ENCODE measurements around the gene MFNG. TPM values are rescaled to one million over a fixed set of nuclear protein-coding genes. Genes with fewer than 3 reads are reported as not detected.

Gene MFNG
- total RNA-seq, 1 experiment from 2014 or later: 4.5 TPM

DNA sequence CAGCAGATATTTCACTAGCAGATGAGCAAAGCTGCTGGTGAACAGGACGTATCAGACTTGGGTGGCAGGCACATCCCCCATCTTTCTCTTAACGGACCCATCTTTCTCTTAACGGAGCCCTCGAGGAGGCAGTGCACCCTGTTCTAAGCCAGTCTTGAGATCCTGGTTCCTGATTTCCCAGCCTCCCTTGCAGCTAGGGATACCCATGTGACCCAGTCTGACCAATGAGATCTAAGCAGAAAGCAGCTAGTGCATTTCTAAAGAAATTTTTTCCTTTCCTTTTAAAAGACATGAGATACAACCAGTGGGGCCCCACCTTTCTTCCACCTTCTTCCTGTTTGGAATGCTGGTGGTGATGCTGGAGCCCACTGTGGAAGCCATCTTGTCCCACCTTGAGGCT lies 45.3 kb downstream of the MFNG start (continued):
- no peak for TF ChIP-seq POLR2A (IDR thresholded peaks at IDR 0.05; ENCODE audit: borderline replicate concordance, extremely low read depth, insufficient read depth, insufficient read length)
- TF ChIP-seq JUND (IDR thresholded peaks at IDR 0.05): no peak

DNA sequence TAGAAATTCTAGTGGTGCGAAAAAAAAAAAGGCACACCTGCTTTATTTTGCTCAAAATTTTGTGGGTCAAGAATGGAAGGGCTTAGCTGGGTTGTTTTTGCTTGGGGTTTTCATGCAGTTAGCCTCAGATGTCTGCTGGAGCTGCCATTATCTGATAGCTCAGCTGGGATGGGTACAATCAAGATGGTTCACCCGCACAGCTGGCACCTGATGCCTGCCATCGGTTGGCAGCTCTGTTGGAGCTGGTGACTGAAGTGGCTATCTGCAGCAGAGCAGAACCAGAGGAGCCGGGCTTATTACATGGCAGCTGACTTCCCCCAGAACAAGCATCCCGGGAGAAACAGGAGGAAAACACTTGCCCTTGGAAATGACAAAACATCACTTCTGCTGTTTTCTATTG lies 46.8 kb downstream of the MFNG start:
- intact Hi-C loops (cut with micrococcal nuclease): no loop called here
- BruUV-seq (replicated peaks): no TSS peak
- H2AFZ ChIP-seq (ENCODE audit: low read depth, low read length, poor library complexity, severe bottlenecking): no peak overlapping the region
- DNase-seq (ENCODE audit: low read depth, low spot score) (no peak), ATAC-seq (no peak)
- no peaks in the 10 kb centered on the region for H3K36me3 ChIP-seq (ENCODE audit: control insufficient read depth in 1 of 2, insufficient read depth in 2 of 2, low read length in 2 of 2)
- POLR2A ChIA-PET: interaction anchor here (0.9 kb wide), 1 partner anchor 179 kb away, joined by 3 read pairs; no protein-coding TSS in a partner anchor
- no peaks in the 10 kb centered on the region for H3K27me3 ChIP-seq (ENCODE audit: insufficient read depth, low read length)
- no peak overlapping the region for H3K4me3 ChIP-seq (replicated peaks in 1 of 2; ENCODE audit: low read depth in 1 of 2, low read length in 2 of 2)
- no peaks in the 10 kb centered on the region for H3K79me2 ChIP-seq (ENCODE audit: insufficient read depth, low read length)
- peaks cover 16 to 36% of the 10 kb centered on the region in 2 experiments for H3K4me1 ChIP-seq (ENCODE audit: control insufficient read depth in 1 of 2, insufficient read depth in 2 of 2, low read length in 2 of 2)
- no peak overlapping the region for H3K4me2 ChIP-seq (ENCODE audit: low read length)
- no peaks in the 10 kb centered on the region for H4K20me1 ChIP-seq (ENCODE audit: insufficient read depth)
- no peak overlapping the region for H3K27ac ChIP-seq (ENCODE audit: low read depth, low read length)
- no peak for TF ChIP-seq EZH2 (IDR thresholded peaks at IDR 0.05)
- TF ChIP-seq SIN3A (IDR thresholded peaks at IDR 0.05; ENCODE audit: low read depth): no peak
- TF ChIP-seq POLR2A (IDR thresholded peaks at IDR 0.05; ENCODE audit: borderline replicate concordance, extremely low read depth, insufficient read depth, insufficient read length): no peak
- no peak for TF ChIP-seq YY1 (IDR thresholded peaks at IDR 0.05; ENCODE audit: extremely low read depth, insufficient replicate concordance, low read depth, low read length)
- TF ChIP-seq ZNF274 (IDR thresholded peaks at IDR 0.05; ENCODE audit: low read depth, low read length): no peak
- TF ChIP-seq, protein P1, sequence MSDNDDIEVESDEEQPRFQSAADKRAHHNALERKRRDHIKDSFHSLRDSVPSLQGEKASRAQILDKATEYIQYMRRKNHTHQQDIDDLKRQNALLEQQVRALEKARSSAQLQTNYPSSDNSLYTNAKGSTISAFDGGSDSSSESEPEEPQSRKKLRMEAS (IDR thresholded peaks at IDR 0.05): no peak
- TF ChIP-seq, protein P2, sequence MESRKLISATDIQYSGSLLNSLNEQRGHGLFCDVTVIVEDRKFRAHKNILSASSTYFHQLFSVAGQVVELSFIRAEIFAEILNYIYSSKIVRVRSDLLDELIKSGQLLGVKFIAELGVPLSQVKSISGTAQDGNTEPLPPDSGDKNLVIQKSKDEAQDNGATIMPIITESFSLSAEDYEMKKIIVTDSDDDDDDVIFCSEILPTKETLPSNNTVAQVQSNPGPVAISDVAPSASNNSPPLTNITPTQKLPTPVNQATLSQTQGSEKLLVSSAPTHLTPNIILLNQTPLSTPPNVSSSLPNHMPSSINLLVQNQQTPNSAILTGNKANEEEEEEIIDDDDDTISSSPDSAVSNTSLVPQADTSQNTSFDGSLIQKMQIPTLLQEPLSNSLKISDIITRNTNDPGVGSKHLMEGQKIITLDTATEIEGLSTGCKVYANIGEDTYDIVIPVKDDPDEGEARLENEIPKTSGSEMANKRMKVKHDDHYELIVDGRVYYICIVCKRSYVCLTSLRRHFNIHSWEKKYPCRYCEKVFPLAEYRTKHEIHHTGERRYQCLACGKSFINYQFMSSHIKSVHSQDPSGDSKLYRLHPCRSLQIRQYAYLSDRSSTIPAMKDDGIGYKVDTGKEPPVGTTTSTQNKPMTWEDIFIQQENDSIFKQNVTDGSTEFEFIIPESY (IDR thresholded peaks at IDR 0.05; ENCODE audit: extremely low read depth, insufficient replicate concordance, low read length): no peak
- H3K9ac ChIP-seq (ENCODE audit: low read length): no peak overlapping the region
- H3K9me2 ChIP-seq (ENCODE audit: insufficient read depth): no peaks in the 10 kb centered on the region
- H3K9me3 ChIP-seq (ENCODE audit: control insufficient read depth in 1 of 2, insufficient read depth in 1 of 2, low read depth in 1 of 2, low read length in 2 of 2): peaks cover 0 to 14% of the 10 kb centered on the region in 2 experiments; a peak in 1 of 4 replicates
- RAD21 ChIA-PET (ENCODE audit: low non-redundant PET in 1 of 2, low total read pairs in 2 of 2, uncharacterized antibody in 2 of 2, unreplicated experiment in 2 of 2): no interaction called here
- CTCF ChIA-PET: interaction anchor here (1.6 kb wide), 1 partner anchor 11 kb away, joined by 4 read pairs; no protein-coding TSS in a partner anchor

Measured in HCT116 (cell line).